Measurements from ENCODE around the gene GALK1.
A peak's percentile ranks its signal among the peaks of the same experiment; 100 is the strongest.
"Not testable (repeated sequence)": the region's sequence is repeated elsewhere in the genome, so short reads cannot be mapped to it uniquely, and the experiment has no call there.

Gene GALK1

GRCh38 chr17:75763613-75764416 lies 1.2 kb downstream of the GALK1 start:
- DNase-seq = no peak

- DNase-seq = no peak
Measured at GRCh38 chr17:75763269-75763607, 1.8 kb downstream of the GALK1 start.

GRCh38 chr17:75762513-75763268 lies 2.3 kb downstream of the GALK1 start:
- DNase-seq = no peak

GRCh38 chr17:75759978-75760640 lies 4.9 kb downstream of the GALK1 start:
- DNase-seq = not testable (repeated sequence)

- no peak for DNase-seq
Measured at GRCh38 chr17:75759457-75759856, 5.5 kb downstream of the GALK1 start.

- no peak for DNase-seq
Measured at GRCh38 chr17:75758131-75758905, 6.7 kb downstream of the GALK1 start.

DNA sequence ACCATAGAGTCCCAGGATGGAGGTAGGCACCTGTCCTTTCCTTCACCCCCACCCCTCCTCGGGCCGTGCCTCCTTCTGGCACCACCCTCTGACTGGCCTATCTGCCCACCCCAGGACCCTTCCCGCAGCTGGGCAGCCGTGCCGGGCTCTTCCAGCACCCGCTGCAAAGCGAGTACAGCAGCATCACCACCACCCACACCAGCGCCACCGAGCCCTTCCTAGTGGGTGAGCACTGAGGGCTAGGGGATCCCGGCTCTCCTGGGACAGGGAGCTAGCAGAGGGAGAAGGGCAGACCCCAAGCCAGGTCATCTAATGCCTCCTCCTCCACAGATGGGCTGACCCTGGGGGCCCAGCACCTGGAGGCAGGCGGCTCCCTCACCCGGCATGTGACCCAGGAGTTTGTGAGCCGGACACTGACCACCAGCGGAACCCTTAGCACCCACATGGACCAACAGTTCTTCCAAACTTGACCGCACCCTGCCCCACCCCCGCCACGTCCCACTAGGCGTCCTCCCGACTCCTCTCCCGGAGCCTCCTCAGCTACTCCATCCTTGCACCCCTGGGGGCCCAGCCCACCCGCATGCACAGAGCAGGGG lies 7.8 kb downstream of the GALK1 start:
- DNase-seq = no peak

GRCh38 chr17:75756451-75757085 lies 8.4 kb downstream of the GALK1 start:
- no peak for DNase-seq

DNA sequence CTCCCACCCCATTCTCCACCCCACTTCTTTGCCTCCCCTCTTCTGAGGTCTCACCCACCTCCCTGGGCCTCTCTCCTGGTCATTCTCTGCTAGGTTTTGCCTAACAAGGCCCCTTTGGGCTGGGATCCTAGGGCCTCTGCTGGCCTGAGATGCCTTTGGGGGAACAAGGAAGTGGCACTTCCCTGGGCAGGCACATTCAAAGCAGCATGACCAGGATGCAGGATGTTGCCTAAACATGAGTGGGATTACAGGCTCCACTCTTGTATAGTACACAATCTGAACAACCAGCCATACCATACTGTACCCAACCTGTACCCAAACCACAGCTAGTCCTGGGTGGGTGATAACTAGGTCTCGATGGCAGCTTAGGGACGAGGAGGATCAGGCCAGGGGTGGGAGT lies 9.0 kb downstream of the GALK1 start:
- no peak for DNase-seq

DNA sequence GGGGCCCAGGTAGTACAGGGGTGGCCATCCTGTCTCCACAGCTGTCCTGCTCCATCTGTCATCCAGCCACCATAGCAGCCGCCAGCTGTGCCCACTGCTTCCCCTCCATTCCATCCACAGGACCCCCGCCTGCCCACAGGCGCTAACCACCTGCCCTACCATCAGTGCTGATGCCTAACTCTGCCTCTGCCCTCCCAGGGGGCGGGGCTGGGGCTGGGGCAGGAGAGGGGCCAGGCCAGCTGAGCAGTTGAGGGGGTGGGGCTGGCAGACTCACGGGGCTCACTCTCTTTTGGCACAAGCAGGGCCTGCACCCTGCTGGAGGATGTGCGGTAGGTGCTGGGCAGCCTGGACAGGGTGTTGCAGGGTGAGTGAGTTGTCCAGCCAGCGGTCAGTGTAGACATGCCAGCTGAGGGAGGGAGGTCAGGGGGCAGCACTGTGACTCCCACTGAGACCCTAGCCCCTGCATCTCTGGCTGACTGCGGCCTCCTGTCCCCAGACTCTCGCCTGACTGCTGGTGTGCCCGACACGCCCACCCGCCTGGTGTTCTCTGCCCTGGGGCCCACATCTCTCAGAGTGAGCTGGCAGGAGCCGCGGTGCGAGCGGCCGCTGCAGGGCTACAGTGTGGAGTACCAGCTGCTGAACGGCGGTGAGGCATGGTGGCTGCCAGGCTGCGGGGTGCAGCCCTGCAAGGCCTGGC lies 9.6 kb downstream of the GALK1 start:
- no peak for DNase-seq

DNA sequence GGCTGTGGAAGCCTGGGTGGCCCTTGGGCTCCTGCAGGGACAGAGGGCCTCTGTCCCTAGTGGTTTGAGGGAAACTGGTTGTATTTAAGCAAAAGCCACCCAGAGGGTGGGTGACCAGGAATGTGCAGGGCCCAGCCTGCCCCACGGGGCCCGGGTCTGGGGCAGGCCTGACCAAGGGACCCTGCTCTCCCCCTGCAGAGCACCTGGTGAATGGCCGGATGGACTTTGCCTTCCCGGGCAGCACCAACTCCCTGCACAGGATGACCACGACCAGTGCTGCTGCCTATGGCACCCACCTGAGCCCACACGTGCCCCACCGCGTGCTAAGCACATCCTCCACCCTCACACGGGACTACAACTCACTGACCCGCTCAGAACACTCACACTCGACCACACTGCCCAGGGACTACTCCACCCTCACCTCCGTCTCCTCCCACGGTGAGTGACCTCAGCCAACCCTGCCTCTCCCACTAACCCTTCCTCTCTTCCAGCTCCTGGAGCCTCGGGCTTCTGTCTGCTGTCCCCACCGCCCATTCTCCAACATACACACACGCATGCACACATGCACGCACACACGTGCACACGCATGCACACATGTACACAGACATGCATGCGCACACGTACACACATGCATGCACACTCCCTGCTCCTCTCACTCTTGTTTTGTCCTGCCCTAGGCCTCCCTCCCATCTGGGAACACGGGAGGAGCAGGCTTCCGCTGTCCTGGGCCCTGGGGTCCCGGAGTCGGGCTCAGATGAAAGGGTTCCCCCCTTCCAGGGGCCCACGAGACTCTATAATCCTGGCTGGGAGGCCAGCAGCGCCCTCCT lies 10.4 kb downstream of the GALK1 start:
- no peak for DNase-seq

- peak; percentile 72 for DNase-seq
Measured at GRCh38 chr17:75753514-75754377, 11.2 kb downstream of the GALK1 start.

DNA sequence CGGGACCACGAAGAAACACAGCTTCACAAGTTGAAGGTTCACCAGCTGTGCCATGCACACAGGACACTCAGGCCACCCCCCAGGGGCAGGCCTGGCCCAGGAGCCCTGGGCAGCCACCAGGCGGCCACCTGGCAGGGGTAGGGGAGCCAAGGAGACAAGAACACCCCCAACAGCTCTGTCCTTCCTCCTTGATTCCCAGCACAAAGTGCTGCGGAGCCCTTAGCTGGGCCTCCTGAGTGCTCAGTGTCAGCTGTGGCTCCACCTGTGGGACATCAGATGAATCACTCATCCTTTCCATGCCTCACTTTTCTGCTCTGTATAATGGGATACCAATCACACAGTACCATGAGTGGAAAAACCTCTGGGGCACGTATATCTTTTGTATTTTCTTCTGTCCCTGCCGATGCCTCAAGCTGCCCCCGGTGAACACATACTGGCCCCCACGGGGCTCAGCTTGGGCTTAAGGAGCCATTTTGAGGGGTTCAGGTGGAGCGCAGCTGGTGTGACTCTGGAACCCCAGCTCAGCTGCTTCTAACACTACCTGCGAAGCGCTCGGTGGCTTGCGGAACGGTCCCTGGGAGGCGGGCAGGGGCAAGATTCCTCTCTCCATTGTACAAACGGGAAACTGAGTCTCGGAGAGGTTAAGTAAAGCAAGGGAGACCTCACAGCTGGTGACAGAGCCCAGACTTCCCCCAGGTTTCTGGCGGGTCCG lies 12.0 kb downstream of the GALK1 start:
- no peak for DNase-seq

DNA sequence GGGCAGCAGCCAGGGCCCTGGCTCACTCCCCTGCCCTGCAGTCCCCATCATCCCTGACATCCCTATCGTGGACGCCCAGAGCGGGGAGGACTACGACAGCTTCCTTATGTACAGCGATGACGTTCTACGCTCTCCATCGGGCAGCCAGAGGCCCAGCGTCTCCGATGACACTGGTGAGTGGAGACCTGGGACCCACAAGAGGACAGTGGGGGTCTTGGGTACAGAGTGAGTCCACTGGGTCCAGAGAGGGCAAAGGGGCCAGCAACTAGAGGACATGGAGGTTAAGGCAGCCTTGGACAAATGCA lies 12.6 kb downstream of the GALK1 start:
- DNase-seq = no peak

DNA sequence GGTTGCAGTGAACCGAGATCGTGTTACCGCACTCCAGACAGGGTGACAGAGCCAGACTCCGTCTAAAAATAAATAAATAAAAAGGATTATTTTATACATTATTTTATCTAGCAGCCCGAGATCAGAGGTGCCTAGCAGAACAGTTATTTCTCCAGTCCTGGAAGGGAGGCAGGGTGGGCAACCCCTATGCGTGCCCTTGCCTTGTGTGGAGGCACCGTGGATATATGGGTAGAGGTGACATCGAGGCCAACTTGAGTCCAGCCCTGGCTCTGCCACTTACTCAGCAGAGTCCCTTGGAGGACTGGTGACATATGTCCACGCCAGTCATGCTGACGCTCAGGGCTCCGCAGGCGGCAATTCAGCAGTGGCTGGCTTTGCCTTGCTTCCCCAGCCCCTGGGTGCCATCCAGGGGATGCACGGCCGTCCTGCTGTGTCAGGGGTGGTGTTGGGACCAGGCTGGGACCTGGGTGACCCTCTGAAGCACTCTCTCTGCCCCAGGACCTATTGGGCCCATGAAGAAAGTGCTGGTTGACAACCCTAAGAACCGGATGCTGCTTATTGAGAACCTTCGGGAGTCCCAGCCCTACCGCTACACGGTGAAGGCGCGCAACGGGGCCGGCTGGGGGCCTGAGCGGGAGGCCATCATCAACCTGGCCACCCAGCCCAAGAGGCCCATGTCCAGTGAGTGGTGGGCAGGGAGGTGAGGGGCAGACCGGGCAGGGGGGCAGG lies 13.2 kb downstream of the GALK1 start:
- no peak for DNase-seq

DNA sequence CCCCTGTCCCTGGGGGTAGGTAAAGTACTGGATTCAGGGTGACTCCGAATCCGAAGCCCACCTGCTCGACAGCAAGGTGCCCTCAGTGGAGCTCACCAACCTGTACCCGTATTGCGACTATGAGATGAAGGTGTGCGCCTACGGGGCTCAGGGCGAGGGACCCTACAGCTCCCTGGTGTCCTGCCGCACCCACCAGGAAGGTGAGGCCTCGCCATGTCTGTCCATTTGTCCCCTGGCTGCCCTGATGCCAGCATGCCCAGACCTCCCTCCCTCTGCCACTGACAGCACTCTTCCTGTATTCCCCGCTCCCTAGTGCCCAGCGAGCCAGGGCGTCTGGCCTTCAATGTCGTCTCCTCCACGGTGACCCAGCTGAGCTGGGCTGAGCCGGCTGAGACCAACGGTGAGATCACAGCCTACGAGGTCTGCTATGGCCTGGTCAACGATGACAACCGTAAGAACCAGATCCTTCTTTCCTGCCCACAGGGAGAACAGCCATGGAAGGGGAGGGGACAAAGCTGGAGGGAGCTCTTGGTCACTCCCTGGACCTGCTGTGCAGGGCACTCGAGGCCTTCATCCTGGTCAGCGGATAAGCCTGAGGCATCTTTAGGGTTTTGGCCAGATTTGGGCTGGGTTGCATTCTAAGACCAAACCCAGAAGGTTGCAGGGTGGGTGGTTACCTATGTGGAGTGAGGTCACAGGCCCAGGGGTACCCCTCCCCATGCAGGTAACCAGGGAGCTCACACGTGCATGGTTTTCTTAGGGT lies 14.2 kb downstream of the GALK1 start:
- DNase-seq = no peak

DNA sequence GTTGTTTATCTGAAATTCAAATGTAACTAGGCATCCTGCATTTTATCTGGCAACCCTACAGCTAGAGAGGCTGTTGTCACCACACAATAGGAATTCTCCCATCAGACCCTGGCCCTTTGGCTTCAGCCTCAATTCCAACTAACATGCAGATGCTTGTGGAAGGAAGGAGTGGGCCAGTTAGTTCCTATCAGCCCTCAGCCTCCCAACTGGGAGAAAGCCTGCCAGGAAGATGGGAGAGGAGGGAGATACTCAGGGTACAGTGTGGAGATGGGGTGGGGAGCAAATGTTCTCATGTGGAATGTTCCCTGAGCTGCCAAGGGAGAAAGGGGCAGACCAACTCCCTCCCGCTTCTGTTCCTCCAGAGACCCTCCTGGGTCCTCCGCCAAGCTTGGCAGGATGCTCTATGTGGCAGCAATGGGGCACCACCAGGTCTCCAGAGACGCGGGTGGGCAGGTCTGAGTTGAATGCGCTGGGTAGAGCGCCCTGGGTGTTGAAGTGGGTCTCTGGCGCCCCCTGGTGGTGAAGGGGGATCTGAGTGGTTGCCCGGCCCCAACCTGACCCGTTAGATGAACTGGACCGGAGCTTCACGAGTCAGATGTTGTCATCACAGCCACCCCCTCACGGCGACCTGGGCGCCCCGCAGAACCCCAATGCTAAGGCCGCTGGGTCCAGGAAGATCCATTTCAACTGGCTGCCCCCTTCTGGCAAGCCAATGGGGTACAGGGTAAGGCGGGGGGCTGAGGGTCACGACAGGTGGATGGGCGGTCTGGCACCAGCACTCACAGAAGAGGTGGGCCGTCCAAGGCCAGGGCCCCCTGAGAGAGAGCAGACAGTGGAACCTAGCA lies 15.2 kb downstream of the GALK1 start:
- peak; percentile 51 for DNase-seq

Data from fibroblast of skin of right quadriceps (primary cell).